ENCODE data around the gene CAPS2.

CAPS2 gene

GRCh38 chr12:75341873-75342272 lies 11.7 kb upstream of the CAPS2 start:
- FAIRE-seq (no peak), DNase-seq (ENCODE audit: insufficient read length) (no peak)
- no peak for TF ChIP-seq POLR2A (IDR thresholded peaks at IDR 0.05; ENCODE audit: low read depth, low read length)
- TF ChIP-seq TAF1 (IDR thresholded peaks at IDR 0.05; ENCODE audit: borderline replicate concordance, low read depth, low read length): no peak
- no peak for TF ChIP-seq POLR2AphosphoS5 (IDR thresholded peaks at IDR 0.05; ENCODE audit: low read depth, low read length)

- no peak for TF ChIP-seq POLR2A (IDR thresholded peaks at IDR 0.05; ENCODE audit: low read depth, low read length)
- no peak for TF ChIP-seq TAF1 (IDR thresholded peaks at IDR 0.05; ENCODE audit: borderline replicate concordance, low read depth, low read length)
- no peak for TF ChIP-seq POLR2AphosphoS5 (IDR thresholded peaks at IDR 0.05; ENCODE audit: low read depth, low read length)
- FAIRE-seq: no peak
- no peak for DNase-seq (ENCODE audit: insufficient read length)
Measured at GRCh38 chr12:75337905-75338304, 7.8 kb upstream of the CAPS2 start.

GRCh38 chr12:75334384-75335030 lies 4.4 kb upstream of the CAPS2 start, which contains the start of gene GLIPR1L1:
TSS of gene GLIPR1L1 (plus strand) at chr12:75334670. CDS start at chr12:75334729, 59 bp downstream.
- peak; percentile 95 for FAIRE-seq
- DNase-seq (ENCODE audit: insufficient read length): peak; percentile 28
- no peak for TF ChIP-seq POLR2A (IDR thresholded peaks at IDR 0.05; ENCODE audit: low read depth, low read length)
- TF ChIP-seq TAF1 (IDR thresholded peaks at IDR 0.05; ENCODE audit: borderline replicate concordance, low read depth, low read length): no peak
- TF ChIP-seq POLR2AphosphoS5 (IDR thresholded peaks at IDR 0.05; ENCODE audit: low read depth, low read length): no peak

GRCh38 chr12:75327642-75328041 lies 2.5 kb downstream of the CAPS2 start:
- TF ChIP-seq TAF1 (IDR thresholded peaks at IDR 0.05; ENCODE audit: borderline replicate concordance, low read depth, low read length): no peak
- no peak for TF ChIP-seq POLR2AphosphoS5 (IDR thresholded peaks at IDR 0.05; ENCODE audit: low read depth, low read length)
- TF ChIP-seq POLR2A (IDR thresholded peaks at IDR 0.05; ENCODE audit: low read depth, low read length): no peak
- no peak for FAIRE-seq
- no peak for DNase-seq (ENCODE audit: insufficient read length)

- FAIRE-seq (no peak), DNase-seq (ENCODE audit: insufficient read length) (no peak)
- TF ChIP-seq TAF1 (IDR thresholded peaks at IDR 0.05; ENCODE audit: borderline replicate concordance, low read depth, low read length) (no peak), POLR2A (IDR thresholded peaks at IDR 0.05; ENCODE audit: low read depth, low read length) (no peak), POLR2AphosphoS5 (IDR thresholded peaks at IDR 0.05; ENCODE audit: low read depth, low read length) (no peak)
Measured at GRCh38 chr12:75323663-75324062, 6.5 kb downstream of the CAPS2 start.

- no peak for FAIRE-seq
- TF ChIP-seq TAF1 (IDR thresholded peaks at IDR 0.05; ENCODE audit: borderline replicate concordance, low read depth, low read length) (no peak), POLR2A (IDR thresholded peaks at IDR 0.05; ENCODE audit: low read depth, low read length) (no peak), POLR2AphosphoS5 (IDR thresholded peaks at IDR 0.05; ENCODE audit: low read depth, low read length) (no peak)
- DNase-seq (ENCODE audit: insufficient read length): no peak
Measured at GRCh38 chr12:75322464-75322863, 7.7 kb downstream of the CAPS2 start.

GRCh38 chr12:75317784-75318183 lies 12.3 kb downstream of the CAPS2 start:
- FAIRE-seq: no peak
- TF ChIP-seq POLR2AphosphoS5 (IDR thresholded peaks at IDR 0.05; ENCODE audit: low read depth, low read length) (no peak), POLR2A (IDR thresholded peaks at IDR 0.05; ENCODE audit: low read depth, low read length) (no peak), TAF1 (IDR thresholded peaks at IDR 0.05; ENCODE audit: borderline replicate concordance, low read depth, low read length) (no peak)

GRCh38 chr12:75315518-75315917 lies 14.6 kb downstream of the CAPS2 start:
- DNase-seq (ENCODE audit: insufficient read length) (no peak), FAIRE-seq (no peak)
- no peak for TF ChIP-seq TAF1 (IDR thresholded peaks at IDR 0.05; ENCODE audit: borderline replicate concordance, low read depth, low read length)
- TF ChIP-seq POLR2A (IDR thresholded peaks at IDR 0.05; ENCODE audit: low read depth, low read length): no peak
- no peak for TF ChIP-seq POLR2AphosphoS5 (IDR thresholded peaks at IDR 0.05; ENCODE audit: low read depth, low read length)

More at GRCh38 chr12:75317784-75318183, 12.3 kb downstream of the CAPS2 start:
- DNase-seq (ENCODE audit: insufficient read length): no peak

- DNase-seq (ENCODE audit: insufficient read length) (no peak), FAIRE-seq (no peak)
- TF ChIP-seq TAF1 (IDR thresholded peaks at IDR 0.05; ENCODE audit: borderline replicate concordance, low read depth, low read length) (no peak), POLR2AphosphoS5 (IDR thresholded peaks at IDR 0.05; ENCODE audit: low read depth, low read length) (no peak), POLR2A (IDR thresholded peaks at IDR 0.05; ENCODE audit: low read depth, low read length) (no peak)
Measured at GRCh38 chr12:75311369-75311768, 18.8 kb downstream of the CAPS2 start.

- no peak for TF ChIP-seq TAF1 (IDR thresholded peaks at IDR 0.05; ENCODE audit: borderline replicate concordance, low read depth, low read length)
- TF ChIP-seq POLR2AphosphoS5 (IDR thresholded peaks at IDR 0.05; ENCODE audit: low read depth, low read length): no peak
- TF ChIP-seq POLR2A (IDR thresholded peaks at IDR 0.05; ENCODE audit: low read depth, low read length): no peak
- FAIRE-seq (no peak), DNase-seq (ENCODE audit: insufficient read length) (no peak)
Measured at GRCh38 chr12:75308279-75308678, 21.8 kb downstream of the CAPS2 start.

- DNase-seq (ENCODE audit: insufficient read length) (no peak), FAIRE-seq (no peak)
Measured at GRCh38 chr12:75305412-75306332, 24.5 kb downstream of the CAPS2 start.

More at GRCh38 chr12:75305412-75306332, 24.5 kb downstream of the CAPS2 start:
- TF ChIP-seq POLR2AphosphoS5 (IDR thresholded peaks at IDR 0.05; ENCODE audit: low read depth, low read length): no peak
- TF ChIP-seq TAF1 (IDR thresholded peaks at IDR 0.05; ENCODE audit: borderline replicate concordance, low read depth, low read length): no peak
- no peak for TF ChIP-seq POLR2A (IDR thresholded peaks at IDR 0.05; ENCODE audit: low read depth, low read length)
